Testis (tissue), 3 donors: ENCODE results near the gene LY6G6C. TPM values are rescaled to one million over a fixed set of nuclear protein-coding genes. Genes with fewer than 3 reads are reported as not detected.

Experiments
- DNase-seq: peaks from one replicate; pipeline ENCODE4 v3.0.0-alpha.2; 2019
- H3K27ac ChIP-seq, 2 donors: fragments of 200-600 bp; sonication (generic); one replicate each; pipeline ENCODE4 v1.5.1; 2019
- H3K27me3 ChIP-seq: fragments of 200-600 bp; sonication (generic); one replicate; pipeline ENCODE4 v1.5.1; 2019
- H3K36me3 ChIP-seq: fragments of 200-600 bp; sonication (generic); one replicate; pipeline ENCODE4 v1.5.1; 2017; ENCODE audit warnings: low read depth; ENCODE audit errors: missing control alignments
- H3K4me1 ChIP-seq: fragments of 200-600 bp; sonication (generic); one replicate; pipeline ENCODE4 v1.5.1; 2019
- H3K4me3 ChIP-seq, 2 donors: fragments of 200-600 bp; sonication (generic); one replicate each; pipeline ENCODE4 v1.5.1; 2017 to 2019
- H3K9me3 ChIP-seq: fragments of 200-600 bp; sonication (generic); one replicate; pipeline ENCODE4 v1.5.1; 2017
- POLR2A ChIP-seq: fragments of 450-650 bp; IDR thresholded peaks from one replicate; pipeline ENCODE4 v1.6.1; 2017; ENCODE audit warnings: antibody characterized with exemption, mild to moderate bottlenecking, moderate library complexity
- WGBS, 2 donors: methylation state at CpG; one replicate each; pipeline ENCODE4 v1.1.5; 2018; 5-methylcytosine and 5-hydroxymethylcytosine counted together
- intact Hi-C: fragments of 100-400 bp; cut with DNase I; formaldehyde crosslinking; loops from one replicate; pipeline ENCODE4 v1.15.1; 2023; ENCODE audit warnings: low total_unique reads
- polyA plus RNA-seq: library from polyadenylated mRNA; stranded (reverse); fragments of 350-450 nt; fragmentation: Illumina TruSeq; extraction: RNeasy Lipid Tissue Mini Kit (QIAGEN cat#74804); gene quantifications from one replicate; pipeline ENCODE4 v1.2.3, GENCODE V29; 2014; ENCODE audit warnings: low read depth, low replicate concordance; ENCODE audit not compliant: insufficient read depth
- total RNA-seq, 2 donors: library from RNA; depleted of rRNA; stranded (reverse); fragments of >200 nt; gene quantifications; one replicate each; pipeline ENCODE4 v1.2.3, GENCODE V29; 2016
- TF ChIP-seq, protein P1 (sequence below), 3 experiments: fragments of 450-650 bp in 2 of 3; fragments of 200-600 bp in 1 of 3; sonication (generic) in 1 of 3; IDR thresholded peaks; one replicate each; pipeline ENCODE4 v1.5.1; 2016 to 2019; ENCODE audit warnings: antibody characterized with exemption in 3 of 3, mild to moderate bottlenecking in 2 of 3, moderate library complexity in 1 of 3

Gene LY6G6C
- total and polyA plus RNA-seq, 3 donors from 2014 or later: 0.39 to 1.4 TPM; not detected in 1

DNA sequence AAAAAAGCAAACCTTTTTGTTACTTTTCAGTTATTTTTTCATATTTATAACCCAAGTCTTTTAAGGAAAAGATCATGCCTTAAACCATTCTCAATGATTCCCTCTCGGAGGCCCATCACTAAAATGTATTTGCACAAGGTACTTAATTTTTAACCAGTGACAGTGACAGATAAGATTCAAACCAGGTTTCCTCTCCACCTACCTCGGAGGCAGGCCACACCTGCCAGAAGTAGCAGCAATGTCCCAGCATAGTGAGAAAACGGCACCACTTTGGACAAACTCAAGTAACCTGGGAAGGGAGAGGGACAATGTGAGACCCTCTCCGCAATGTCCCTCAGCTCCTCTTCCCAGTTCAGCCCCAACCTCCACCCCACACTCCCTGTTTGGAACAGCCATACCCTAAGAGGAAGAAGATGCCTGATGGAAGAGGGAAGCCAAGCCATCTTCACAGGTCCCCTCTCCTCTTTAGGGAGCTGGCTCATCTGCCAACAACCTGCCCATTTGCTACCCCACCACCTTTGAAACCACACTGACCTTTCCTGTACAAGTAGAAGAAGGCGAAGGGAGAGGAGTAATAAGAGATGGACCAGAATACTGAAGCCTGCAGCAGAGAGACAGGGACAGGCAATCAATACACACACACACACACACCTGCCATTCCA lies 20.7 kb downstream of the LY6G6C start:
- Histone ChIP-seq H3K36me3 (no peaks in the 10 kb centered on the region), H3K27ac (no peak overlapping the region), H3K27me3 (no peaks in the 10 kb centered on the region), H3K9me3 (no peaks in the 10 kb centered on the region), H3K4me3 (no peak overlapping the region), H3K4me1 (peaks cover 10% of the 10 kb centered on the region)
- no peak for DNase-seq
- intact Hi-C loops: no loop called here
- TF ChIP-seq, protein P1, sequence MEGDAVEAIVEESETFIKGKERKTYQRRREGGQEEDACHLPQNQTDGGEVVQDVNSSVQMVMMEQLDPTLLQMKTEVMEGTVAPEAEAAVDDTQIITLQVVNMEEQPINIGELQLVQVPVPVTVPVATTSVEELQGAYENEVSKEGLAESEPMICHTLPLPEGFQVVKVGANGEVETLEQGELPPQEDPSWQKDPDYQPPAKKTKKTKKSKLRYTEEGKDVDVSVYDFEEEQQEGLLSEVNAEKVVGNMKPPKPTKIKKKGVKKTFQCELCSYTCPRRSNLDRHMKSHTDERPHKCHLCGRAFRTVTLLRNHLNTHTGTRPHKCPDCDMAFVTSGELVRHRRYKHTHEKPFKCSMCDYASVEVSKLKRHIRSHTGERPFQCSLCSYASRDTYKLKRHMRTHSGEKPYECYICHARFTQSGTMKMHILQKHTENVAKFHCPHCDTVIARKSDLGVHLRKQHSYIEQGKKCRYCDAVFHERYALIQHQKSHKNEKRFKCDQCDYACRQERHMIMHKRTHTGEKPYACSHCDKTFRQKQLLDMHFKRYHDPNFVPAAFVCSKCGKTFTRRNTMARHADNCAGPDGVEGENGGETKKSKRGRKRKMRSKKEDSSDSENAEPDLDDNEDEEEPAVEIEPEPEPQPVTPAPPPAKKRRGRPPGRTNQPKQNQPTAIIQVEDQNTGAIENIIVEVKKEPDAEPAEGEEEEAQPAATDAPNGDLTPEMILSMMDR (IDR thresholded peaks at IDR 0.05): no peak
- TF ChIP-seq POLR2A: no peak
- 86 to 91% methylated on average over 5 of the region's 5 CpGs for WGBS, 2 donors

DNA sequence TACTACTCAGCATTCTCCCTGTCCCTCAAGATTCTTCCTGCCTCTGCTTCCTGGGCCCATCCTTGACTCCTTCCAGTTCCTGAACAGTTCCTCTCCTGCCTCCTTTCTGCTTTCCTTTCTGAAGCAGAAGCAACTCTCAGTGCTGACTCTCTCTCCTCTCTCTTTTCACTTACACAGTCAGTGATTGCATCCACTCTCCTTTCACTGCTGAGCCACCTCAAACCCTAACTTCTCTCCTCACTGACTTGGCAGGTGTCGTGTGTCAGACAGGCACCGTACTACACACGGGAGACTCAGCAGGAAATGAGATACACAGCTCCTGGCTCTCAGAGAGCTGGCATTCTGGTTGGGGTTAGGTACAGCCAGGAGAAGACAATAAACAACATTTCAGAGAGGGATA lies 24.0 kb downstream of the LY6G6C start:
- TF ChIP-seq, protein P1 (IDR thresholded peaks at IDR 0.05): no peak
- no peak for TF ChIP-seq POLR2A
- intact Hi-C loops: no loop called here

DNA sequence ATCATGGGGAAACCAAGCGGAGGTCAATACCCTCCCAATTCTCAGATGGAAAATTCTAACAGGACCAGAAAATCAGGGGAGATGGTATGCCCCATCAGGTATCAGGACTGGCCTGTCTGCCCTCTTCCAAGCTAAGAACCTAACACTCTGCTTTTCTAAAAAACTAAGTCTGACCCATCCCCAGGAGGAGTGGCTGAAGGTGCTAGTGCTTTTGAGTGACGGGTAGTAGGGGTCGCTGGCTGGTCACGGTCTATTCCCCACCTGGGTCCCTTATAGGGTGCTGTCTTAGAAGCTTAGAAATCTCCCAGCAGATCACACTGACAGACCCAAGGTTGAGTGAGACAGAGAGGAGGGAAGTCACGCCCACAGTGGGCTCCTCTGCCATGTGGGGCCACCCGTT lies 28.0 kb downstream of the LY6G6C start:
- Histone ChIP-seq H3K9me3 (no peaks in the 10 kb centered on the region), H3K4me1 (peaks cover 4% of the 10 kb centered on the region), H3K27ac (no peak overlapping the region), H3K27me3 (no peaks in the 10 kb centered on the region), H3K36me3 (no peaks in the 10 kb centered on the region), H3K4me3 (no peak overlapping the region)
- TF ChIP-seq, protein P1 (IDR thresholded peaks at IDR 0.05): no peak
- TF ChIP-seq POLR2A: no peak
- 86 to 87% methylated on average over 6 of the region's 6 CpGs for WGBS, 2 donors
- DNase-seq: no peak
- intact Hi-C loops: no loop called here

More for the DNA sequence above, 24.0 kb downstream of the LY6G6C start:
- Histone ChIP-seq H3K27me3 (no peaks in the 10 kb centered on the region), H3K4me1 (peaks cover 10% of the 10 kb centered on the region), H3K4me3 (no peak overlapping the region), H3K27ac (no peak overlapping the region), H3K9me3 (no peaks in the 10 kb centered on the region), H3K36me3 (no peaks in the 10 kb centered on the region)
- WGBS, 2 donors: 57 to 65% methylated on average over 3 of the region's 3 CpGs
- no peak for DNase-seq

DNA sequence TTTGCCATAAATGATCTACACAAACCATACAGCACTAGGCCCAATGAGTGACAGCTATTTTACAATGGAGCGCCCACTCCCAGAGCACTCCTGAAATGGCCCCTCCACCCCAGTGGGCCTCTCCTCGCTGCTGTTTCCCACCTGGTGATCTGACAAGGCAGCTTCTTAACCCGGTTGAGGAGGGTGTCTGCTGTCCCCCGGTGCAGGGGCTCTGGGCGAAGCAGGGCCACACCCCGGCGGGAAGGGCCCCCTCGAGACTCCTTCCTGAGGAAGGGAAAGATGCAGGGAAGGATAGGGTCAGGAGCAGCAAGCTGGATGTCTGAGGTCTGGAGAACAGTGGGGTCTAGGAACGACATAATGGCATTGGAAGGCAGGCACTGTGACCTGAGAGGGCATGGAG lies 28.7 kb downstream of the LY6G6C start:
- 86 to 93% methylated on average over 9 of the region's 9 CpGs for WGBS, 2 donors
- no peak overlapping the region for H3K27ac ChIP-seq
- intact Hi-C loops: no loop called here
- H3K36me3 ChIP-seq: no peaks in the 10 kb centered on the region
- H3K9me3 ChIP-seq: no peaks in the 10 kb centered on the region
- H3K27me3 ChIP-seq: no peaks in the 10 kb centered on the region
- H3K4me1 ChIP-seq: peaks cover 4% of the 10 kb centered on the region
- no peak overlapping the region for H3K4me3 ChIP-seq
- TF ChIP-seq POLR2A: no peak
- TF ChIP-seq, protein P1 (IDR thresholded peaks at IDR 0.05): no peak
- no peak for DNase-seq

DNA sequence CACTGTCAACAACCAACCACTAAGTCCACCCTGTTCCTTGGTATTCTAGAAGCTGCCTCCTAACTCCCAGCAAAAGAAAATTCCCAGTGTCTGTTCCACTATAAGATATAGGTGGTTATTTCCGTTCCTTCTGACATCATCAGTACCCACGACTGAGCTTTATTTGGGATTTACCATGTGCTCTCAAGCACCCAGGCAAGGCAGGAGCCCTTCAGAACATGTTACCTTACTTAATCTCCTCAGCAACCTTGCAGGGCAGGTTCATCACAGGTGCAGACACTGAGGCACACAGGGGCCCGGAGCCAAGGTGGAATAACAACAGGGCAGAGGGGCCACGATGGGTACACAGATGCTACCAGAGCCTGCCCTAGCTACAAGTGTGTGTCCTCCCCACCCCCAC lies 29.2 kb downstream of the LY6G6C start:
- TF ChIP-seq POLR2A: no peak
- TF ChIP-seq, protein P1 (IDR thresholded peaks at IDR 0.05): no peak
- H3K36me3 ChIP-seq: no peaks in the 10 kb centered on the region
- no peak overlapping the region for H3K4me3 ChIP-seq
- intact Hi-C loops: no loop called here
- H3K4me1 ChIP-seq: peaks cover 4% of the 10 kb centered on the region
- H3K27ac ChIP-seq: no peak overlapping the region
- WGBS, 2 donors: 87 to 93% methylated on average over 4 of the region's 4 CpGs
- H3K9me3 ChIP-seq: no peaks in the 10 kb centered on the region
- DNase-seq: no peak
- H3K27me3 ChIP-seq: no peaks in the 10 kb centered on the region
